Karpas-422 (cell line): ENCODE data around the gene ZXDC. TPM values are rescaled to one million over a fixed set of nuclear protein-coding genes. Genes with fewer than 3 reads are reported as not detected.

ENCODE experiments used
- DNase-seq: peaks from one replicate; pipeline ENCODE4 v3.0.0-alpha.2; 2015
- H2AFZ ChIP-seq: fragments of 200-600 bp; sonication (generic); 2 replicates; pipeline ENCODE4 v1.6.1; 2014; ENCODE audit warnings: antibody characterized with exemption, low read length, mixed read lengths
- H3K27ac ChIP-seq: fragments of 200-600 bp; sonication (generic); 2 replicates; pipeline ENCODE4 v1.5.1; 2014; ENCODE audit warnings: mild to moderate bottlenecking, low read length, moderate library complexity
- H3K27me3 ChIP-seq: fragments of 200-600 bp; sonication (generic); 2 replicates; pipeline ENCODE4 v1.6.1; 2014; ENCODE audit warnings: low read length, mixed read lengths
- H3K36me3 ChIP-seq: fragments of 200-600 bp; sonication (generic); 2 replicates; pipeline ENCODE4 v1.6.1; 2014; ENCODE audit warnings: low read length, mixed read lengths; ENCODE audit not compliant: insufficient read depth
- H3K4me1 ChIP-seq: fragments of 200-600 bp; sonication (generic); 2 replicates; pipeline ENCODE4 v1.6.1; 2014; ENCODE audit warnings: mild to moderate bottlenecking, low read length, mixed read lengths
- H3K4me2 ChIP-seq: fragments of 200-600 bp; sonication (generic); 2 replicates; pipeline ENCODE4 v1.6.1; 2014; ENCODE audit warnings: low read length, low read depth, mild to moderate bottlenecking; ENCODE audit not compliant: poor library complexity, severe bottlenecking
- H3K4me3 ChIP-seq: fragments of 200-600 bp; sonication (generic); 2 replicates; pipeline ENCODE4 v1.5.1; 2014; ENCODE audit warnings: mild to moderate bottlenecking, antibody characterized with exemption, low read length, mixed read lengths
- H3K79me2 ChIP-seq: fragments of 200-600 bp; sonication (generic); 2 replicates; pipeline ENCODE4 v1.6.1; 2014; ENCODE audit warnings: mild to moderate bottlenecking, low read length, mixed read lengths
- H3K9ac ChIP-seq: fragments of 200-600 bp; sonication (generic); 2 replicates; pipeline ENCODE4 v1.6.0; 2014; ENCODE audit warnings: low read length
- H3K9me2 ChIP-seq: fragments of 200-600 bp; sonication (generic), shearing (Covaris generic); replicated peaks from 2 replicates; pipeline ENCODE4 v1.6.0; 2014; ENCODE audit warnings: mild to moderate bottlenecking, low read length, moderate library complexity; ENCODE audit not compliant: insufficient read depth
- H3K9me3 ChIP-seq: fragments of 300-700, 200-600 bp; sonication (generic); 2 replicates; pipeline ENCODE4 v1.6.1; 2014; ENCODE audit warnings: low read length, mixed read lengths
- H4K20me1 ChIP-seq: fragments of 200-600 bp; sonication (generic); 2 replicates; pipeline ENCODE4 v1.6.1; 2014; ENCODE audit warnings: mild to moderate bottlenecking, antibody characterized with exemption, low read length, low read depth; ENCODE audit not compliant: insufficient read depth
- total RNA-seq: library from RNA; depleted of rRNA; stranded (reverse); fragments of >200 nt; shearing (Covaris generic); gene quantifications from 2 replicates; pipeline ENCODE4 v1.2.3, GENCODE V29; 2014; ENCODE audit warnings: low replicate concordance; rRNA removed

Gene ZXDC
- total RNA-seq, 1 experiment from 2014 or later = 18.9 TPM

DNA sequence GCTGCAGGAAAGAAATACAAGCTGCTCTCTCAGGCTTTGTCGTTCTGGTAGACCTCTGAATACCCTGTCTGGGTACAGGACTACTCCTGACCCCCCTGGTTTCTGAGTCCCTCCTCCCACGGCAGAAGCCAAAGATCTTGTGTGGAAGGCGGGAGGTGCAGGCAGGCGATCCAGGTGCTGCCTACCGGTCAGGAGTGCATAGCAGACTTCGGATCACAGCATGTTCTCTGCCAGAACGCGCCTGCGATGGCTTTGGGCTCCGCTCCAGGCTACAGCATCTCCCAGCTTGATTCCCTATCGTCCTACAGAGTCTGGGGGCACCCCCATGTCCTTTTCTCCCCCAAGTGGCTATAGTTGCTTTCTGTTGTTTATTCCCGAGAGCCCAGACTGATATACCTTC is 83.4 kb downstream of the ZXDC start:
- Histone ChIP-seq H3K36me3 (no peaks in the 10 kb centered on the region), H3K9ac (no peak overlapping the region), H3K27me3 (no peaks in the 10 kb centered on the region), H3K4me3 (no peak overlapping the region), H3K4me1 (no peaks in the 10 kb centered on the region), H3K9me3 (no peaks in the 10 kb centered on the region), H3K4me2 (no peak overlapping the region), H2AFZ (no peak overlapping the region), H3K79me2 (no peaks in the 10 kb centered on the region), H4K20me1 (no peaks in the 10 kb centered on the region), H3K27ac (no peak overlapping the region), H3K9me2 (no peaks in the 10 kb centered on the region)
- DNase-seq = no peak

DNA sequence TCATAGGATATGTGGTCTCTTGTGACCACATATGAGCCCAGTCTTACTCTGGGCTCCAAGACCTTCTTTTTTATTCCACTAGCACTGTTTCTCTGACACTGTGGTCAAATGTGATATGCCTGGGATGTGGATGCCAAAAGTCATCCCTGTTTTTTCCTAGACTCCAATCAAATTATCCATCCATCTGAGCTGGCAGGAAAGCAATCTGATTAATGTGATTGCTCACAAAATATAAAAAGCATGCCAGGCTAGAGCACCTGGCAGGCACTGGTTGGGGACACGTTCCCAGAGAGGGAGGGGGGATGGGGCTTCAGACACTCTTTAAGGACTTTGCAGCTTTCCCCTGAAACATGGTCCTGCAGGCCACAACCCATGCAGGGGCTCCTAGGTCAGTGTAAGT is 84.1 kb downstream of the ZXDC start:
- Histone ChIP-seq H3K9me2 (no peaks in the 10 kb centered on the region), H2AFZ (no peak overlapping the region), H3K9ac (no peak overlapping the region), H3K27ac (no peak overlapping the region), H3K36me3 (no peaks in the 10 kb centered on the region), H3K4me2 (no peak overlapping the region), H3K9me3 (no peaks in the 10 kb centered on the region), H3K4me3 (no peak overlapping the region), H3K79me2 (no peaks in the 10 kb centered on the region), H3K4me1 (no peaks in the 10 kb centered on the region), H4K20me1 (no peaks in the 10 kb centered on the region), H3K27me3 (no peaks in the 10 kb centered on the region)
- DNase-seq = no peak

DNA sequence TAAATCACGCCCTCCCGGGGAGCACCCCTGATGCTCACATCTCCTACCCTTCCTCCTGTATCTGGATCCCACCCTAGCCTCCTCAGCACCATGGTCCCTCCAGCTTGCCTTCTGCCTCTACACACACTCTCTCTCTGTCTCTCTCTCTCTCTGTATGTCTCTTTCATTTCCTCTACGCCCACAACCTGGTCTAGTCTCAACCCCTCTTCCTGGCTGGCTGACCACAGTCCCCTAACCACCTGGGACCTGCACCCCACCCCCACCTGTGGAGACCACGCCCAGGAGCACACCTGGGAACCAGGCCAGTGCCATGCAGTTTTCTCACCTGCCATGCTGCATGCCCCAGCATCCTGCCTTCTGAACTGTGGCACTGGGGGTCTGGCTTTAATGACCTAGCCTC is 84.9 kb downstream of the ZXDC start:
- Histone ChIP-seq H3K9ac (no peak overlapping the region), H4K20me1 (no peaks in the 10 kb centered on the region), H3K9me3 (no peaks in the 10 kb centered on the region), H3K36me3 (no peaks in the 10 kb centered on the region), H3K4me1 (no peaks in the 10 kb centered on the region), H3K4me3 (no peak overlapping the region), H3K4me2 (no peak overlapping the region), H3K9me2 (no peaks in the 10 kb centered on the region), H3K79me2 (no peaks in the 10 kb centered on the region), H2AFZ (no peak overlapping the region), H3K27ac (no peak overlapping the region), H3K27me3 (no peaks in the 10 kb centered on the region)
- no peak for DNase-seq

DNA sequence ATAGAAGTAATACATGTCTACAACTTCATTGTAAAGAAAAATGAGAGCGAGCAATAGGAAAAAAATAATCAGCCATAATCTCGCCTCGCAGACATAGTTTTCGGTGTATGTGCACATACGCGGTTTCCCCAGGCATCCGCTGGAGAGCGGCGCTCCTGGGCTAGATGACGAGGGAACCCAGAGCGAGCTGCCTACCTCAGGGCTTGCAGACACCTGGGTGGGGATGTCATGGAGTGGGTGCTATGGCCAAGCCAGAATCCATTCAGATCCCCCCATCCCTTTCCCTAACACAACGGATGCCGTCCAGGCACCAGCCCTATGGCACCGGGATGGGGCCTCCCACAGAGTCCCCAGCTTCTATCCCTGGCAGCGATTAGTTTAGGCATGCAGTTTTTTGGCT is 85.5 kb downstream of the ZXDC start:
- no peak overlapping the region for H3K27ac ChIP-seq
- H3K4me2 ChIP-seq = no peak overlapping the region
- no peaks in the 10 kb centered on the region for H4K20me1 ChIP-seq
- no peaks in the 10 kb centered on the region for H3K9me3 ChIP-seq
- no peaks in the 10 kb centered on the region for H3K79me2 ChIP-seq
- H2AFZ ChIP-seq = no peak overlapping the region
- DNase-seq = no peak
- no peaks in the 10 kb centered on the region for H3K36me3 ChIP-seq
- H3K4me3 ChIP-seq = no peak overlapping the region
- no peaks in the 10 kb centered on the region for H3K27me3 ChIP-seq
- H3K9me2 ChIP-seq = no peaks in the 10 kb centered on the region
- H3K9ac ChIP-seq = no peak overlapping the region
- H3K4me1 ChIP-seq = no peaks in the 10 kb centered on the region

DNA sequence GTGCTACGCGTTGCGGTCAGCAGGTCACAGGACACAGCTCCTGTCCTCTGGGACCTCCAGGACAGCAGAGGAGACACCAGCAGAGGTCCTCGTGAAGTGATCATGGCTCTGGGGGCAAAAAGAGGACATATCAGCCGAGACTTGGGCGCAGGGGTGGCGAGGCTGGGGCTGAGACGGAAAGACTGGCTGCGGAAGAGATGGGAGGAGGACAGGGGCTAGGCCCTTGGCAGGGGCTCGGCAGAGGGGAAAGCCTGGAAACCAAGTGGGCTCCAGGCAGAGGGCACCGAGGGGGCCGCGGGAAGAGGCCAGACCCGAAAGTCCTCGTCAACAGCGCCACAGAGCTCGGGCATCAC is 85.9 kb downstream of the ZXDC start:
- H3K27me3 ChIP-seq = no peaks in the 10 kb centered on the region
- H3K4me1 ChIP-seq = no peaks in the 10 kb centered on the region
- H2AFZ ChIP-seq = no peak overlapping the region
- H3K9me3 ChIP-seq = no peaks in the 10 kb centered on the region
- H3K4me3 ChIP-seq = no peak overlapping the region
- H3K9ac ChIP-seq = no peak overlapping the region
- H4K20me1 ChIP-seq = no peaks in the 10 kb centered on the region
- H3K4me2 ChIP-seq = no peak overlapping the region
- H3K79me2 ChIP-seq = no peaks in the 10 kb centered on the region
- DNase-seq = no peak
- H3K36me3 ChIP-seq = no peaks in the 10 kb centered on the region
- H3K27ac ChIP-seq = no peak overlapping the region
- no peaks in the 10 kb centered on the region for H3K9me2 ChIP-seq

DNA sequence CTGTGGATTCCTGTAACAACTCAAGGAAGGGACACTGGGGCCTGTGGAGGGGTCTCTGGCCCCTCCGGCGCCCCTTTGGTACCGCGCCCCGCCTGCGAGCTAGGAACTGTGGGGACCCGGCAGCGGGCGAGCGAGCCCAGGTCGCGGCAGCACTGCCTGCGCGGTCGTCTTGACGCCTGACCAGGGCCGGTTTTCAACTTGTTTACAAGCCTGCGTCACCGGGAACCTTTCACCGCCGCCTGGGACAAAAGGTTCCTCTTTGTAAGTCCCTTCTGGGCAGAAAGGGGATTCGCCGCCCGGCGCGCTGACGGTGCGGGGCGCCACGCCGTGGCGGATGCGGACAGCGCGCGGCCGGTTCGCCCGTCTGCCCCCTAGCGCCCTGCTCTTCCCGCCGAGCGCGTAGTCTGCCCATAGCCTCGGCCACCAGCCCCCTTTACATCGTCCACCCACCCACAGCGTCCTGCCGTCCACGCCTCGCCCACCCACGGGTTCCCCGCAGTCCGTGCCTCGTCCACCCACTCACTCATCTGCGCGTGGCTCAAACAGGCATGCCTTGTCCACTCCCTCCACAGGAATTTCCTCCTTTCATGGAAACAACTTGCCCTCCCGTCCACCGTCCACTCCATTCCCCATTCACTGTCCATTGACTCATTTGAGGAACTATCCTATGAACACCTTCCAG is 86.4 kb downstream of the ZXDC start:
- Histone ChIP-seq H3K4me1 (no peaks in the 10 kb centered on the region), H3K79me2 (no peaks in the 10 kb centered on the region), H2AFZ (no peak overlapping the region), H3K9me3 (no peaks in the 10 kb centered on the region), H4K20me1 (no peaks in the 10 kb centered on the region), H3K27me3 (no peaks in the 10 kb centered on the region), H3K36me3 (no peaks in the 10 kb centered on the region), H3K4me2 (no peak overlapping the region), H3K9ac (no peak overlapping the region), H3K4me3 (no peak overlapping the region), H3K9me2 (no peaks in the 10 kb centered on the region), H3K27ac (no peak overlapping the region)
- peak; percentile 67 for DNase-seq

Other genes starting within 250 kb of the ZXDC start
- gene KLF15, start 118.5 kb downstream of the ZXDC start, total RNA-seq = not detected in 2 replicates
- not detected in 2 replicates for gene CFAP100, start 81.0 kb downstream of the ZXDC start, total RNA-seq
- gene UROC1, start 41.9 kb upstream of the ZXDC start, total RNA-seq = not detected in 2 replicates
- gene CHST13, start 48.3 kb upstream of the ZXDC start, total RNA-seq = not detected in 2 replicates
- not detected in 2 replicates for gene C3orf22, start 83.0 kb upstream of the ZXDC start, total RNA-seq
- not detected in 2 replicates for gene TXNRD3, start 179.2 kb upstream of the ZXDC start, total RNA-seq
- 7.5 and 12.8 TPM in 2 replicates for gene CHCHD6, start 228.3 kb upstream of the ZXDC start, total RNA-seq